ENCODE measurements around the gene IL27RA.

DNA sequence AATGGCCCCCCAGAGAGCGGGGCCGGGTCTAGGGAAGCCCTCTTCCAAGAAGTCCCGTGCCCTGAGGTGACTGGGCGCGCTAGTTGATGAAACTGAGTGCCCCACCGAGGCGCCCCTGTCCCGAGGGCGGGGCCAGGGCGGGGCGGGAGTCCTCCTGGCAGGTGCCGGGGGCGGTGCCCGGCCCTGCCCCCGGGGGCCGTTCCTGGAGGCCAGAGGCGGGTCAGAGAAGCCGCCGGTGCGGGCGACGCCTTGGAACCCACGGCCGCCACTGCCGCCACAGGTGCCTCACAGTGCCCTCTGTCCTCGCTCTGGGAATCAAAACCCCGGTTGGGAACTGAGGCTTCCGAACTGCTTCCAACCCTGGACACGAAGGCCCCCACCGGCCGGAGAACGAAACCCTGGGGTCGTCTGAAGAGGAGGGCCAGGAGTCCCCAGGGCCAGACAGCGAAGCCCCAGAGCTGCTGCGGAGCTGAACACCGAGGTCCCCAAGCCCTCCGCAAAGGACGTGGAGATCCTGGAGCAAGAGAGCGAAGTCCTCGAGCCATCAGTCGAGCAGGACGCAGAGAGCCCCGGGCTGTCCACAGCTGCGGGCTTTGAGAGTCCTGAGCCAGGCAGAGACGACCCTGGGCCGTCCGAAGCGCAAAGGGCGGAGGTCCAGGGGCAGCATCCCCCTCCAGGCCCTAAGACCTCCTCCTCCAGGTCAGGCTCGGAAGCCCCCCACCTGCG, 41.1 kb downstream of the IL27RA start, which contains the start of gene MISP3:
- TF ChIP-seq CTCF (conservative IDR thresholded peaks at IDR 0.05; ENCODE audit: low read length) = no peak
- no peak for TF ChIP-seq EZH2phosphoT487 (IDR thresholded peaks at IDR 0.05; ENCODE audit: borderline replicate concordance)
